Lower leg skin (tissue), 3 donors: ENCODE measurements around the gene CBX6.

ENCODE experiments used
- CTCF ChIP-seq, 3 donors: fragments of 450-650 bp; IDR thresholded peaks; one replicate each; pipeline ENCODE4 v1.5.1; 2016; ENCODE audit warnings: antibody characterized with exemption in 3 of 3, mild to moderate bottlenecking in 3 of 3, moderate library complexity in 2 of 3
- POLR2A ChIP-seq, 2 donors: fragments of 450-650 bp; IDR thresholded peaks; one replicate each; pipeline ENCODE4 v1.6.1; 2016 to 2017; ENCODE audit warnings: antibody characterized with exemption in 2 of 2, mild to moderate bottlenecking in 1 of 2, moderate library complexity in 1 of 2

GRCh38 chr22:38850941-38851849 lies 20.8 kb downstream of the CBX6 start:
- TF ChIP-seq CTCF (IDR thresholded peaks at IDR 0.05) (no peak), POLR2A (IDR thresholded peaks at IDR 0.05) (no peak)
